GM21381 (cell line): ENCODE data around the gene AIF1.
A peak's percentile ranks its signal among the peaks of the same experiment; 100 is the strongest.

Source experiments
- ATAC-seq: cut with Tn5 transposase; IDR thresholded peaks from one replicate; pipeline ENCODE4 v1.9.1; 2021; ENCODE audit warnings: mild to moderate bottlenecking, moderate library complexity; ENCODE audit not compliant: unreplicated experiment

AIF1 gene

GRCh38 chr6:31619805-31620585 is 5.0 kb downstream of the AIF1 start:
- ATAC-seq, result peak; percentile 80

GRCh38 chr6:31620586-31621319 is 5.7 kb downstream of the AIF1 start, which contains the start of gene PRRC2A:
PRRC2A (plus strand) TSS chr6:31620715; CDS start chr6:31622790, 2,075 bp downstream.
- peak; percentile 50 for ATAC-seq

DNA sequence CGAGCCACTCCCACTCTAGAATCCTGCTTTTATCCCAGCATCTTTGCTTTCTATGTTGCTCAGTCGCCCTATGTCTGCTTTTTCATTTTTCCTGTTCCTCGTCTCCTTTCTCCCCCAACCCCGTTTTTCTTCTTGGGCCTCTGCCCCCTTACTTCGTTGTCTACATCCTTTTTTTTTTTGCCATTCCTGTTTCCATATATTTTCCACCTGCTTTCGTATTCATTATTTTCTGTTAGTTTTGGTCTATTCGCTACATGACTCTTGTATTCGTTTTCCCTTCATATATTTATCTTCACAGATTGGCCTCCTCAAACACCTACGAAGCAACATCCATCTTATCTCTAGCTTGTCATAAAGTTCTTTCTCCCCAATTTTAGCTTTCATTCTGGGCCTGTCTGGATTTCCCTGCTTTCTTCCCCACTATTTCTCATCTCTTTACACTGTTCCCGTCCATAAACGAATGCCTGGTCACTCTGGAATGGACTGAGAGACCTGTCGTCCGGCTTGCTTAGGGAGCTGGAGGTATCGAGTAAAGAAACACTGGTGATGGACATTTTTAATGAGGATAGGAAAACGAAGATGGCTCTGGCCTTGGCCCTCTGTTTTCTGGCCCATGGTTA is 6.4 kb downstream of the AIF1 start:
- ATAC-seq, result no peak

DNA sequence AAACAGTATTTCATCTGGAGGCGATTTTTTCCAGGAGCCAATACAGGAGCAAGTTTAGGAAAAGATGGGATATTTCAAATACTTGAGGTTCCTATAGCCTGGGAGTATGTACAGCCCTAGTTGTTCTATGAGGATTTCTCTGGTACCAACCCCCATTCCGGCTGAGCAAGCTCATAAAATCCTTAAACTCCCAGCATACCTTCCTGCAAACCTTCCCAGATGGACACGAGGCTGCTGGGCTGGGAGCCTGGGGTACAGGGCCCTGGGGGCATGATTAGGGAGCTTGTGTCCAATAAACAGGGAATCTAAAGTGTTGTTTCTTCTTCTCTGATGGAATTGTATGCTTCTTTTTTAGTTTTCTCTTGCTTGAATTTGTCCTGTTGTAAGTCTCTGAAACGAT is 7.0 kb downstream of the AIF1 start:
- ATAC-seq, result no peak

- no peak for ATAC-seq
These were observed 7.7 kb downstream of the AIF1 start for GRCh38 chr6:31622684-31623091.

DNA sequence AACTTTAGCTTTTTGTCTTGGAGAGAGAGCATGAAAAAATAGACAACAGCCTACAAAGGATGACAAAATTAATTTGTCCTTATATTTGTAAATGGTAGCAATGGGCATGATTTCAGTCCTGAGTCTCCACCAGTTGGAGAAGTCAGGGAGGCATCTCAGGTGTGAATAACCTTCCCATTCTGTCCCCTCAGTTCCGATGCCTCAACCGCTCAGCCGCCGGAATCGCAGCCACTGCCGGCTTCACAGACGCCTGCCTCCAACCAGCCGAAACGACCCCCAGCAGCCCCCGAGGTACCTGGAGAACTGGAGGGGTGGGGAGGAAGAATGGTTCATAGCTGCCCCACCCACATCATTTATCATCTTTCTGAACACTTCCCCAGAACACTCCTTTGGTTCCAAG is 9.0 kb downstream of the AIF1 start:
- ATAC-seq, result no peak

DNA sequence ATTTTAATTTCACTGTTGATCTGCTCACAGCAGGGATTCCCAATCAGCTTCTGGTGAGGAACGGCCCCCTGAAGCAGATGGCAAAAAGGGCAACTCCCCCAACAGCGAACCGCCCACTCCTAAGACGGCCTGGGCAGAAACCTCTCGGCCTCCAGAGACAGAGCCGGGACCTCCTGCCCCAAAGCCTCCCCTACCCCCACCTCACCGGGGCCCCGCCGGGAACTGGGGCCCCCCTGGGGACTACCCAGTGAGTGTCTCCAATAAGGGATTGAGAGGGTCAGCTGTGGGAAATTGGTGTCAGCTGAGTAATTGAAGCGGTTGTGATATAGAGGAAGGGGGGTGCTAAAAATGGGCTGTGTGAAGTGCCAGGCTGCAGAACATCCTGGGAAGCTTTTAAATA is 11.9 kb downstream of the AIF1 start:
- ATAC-seq, result no peak

DNA sequence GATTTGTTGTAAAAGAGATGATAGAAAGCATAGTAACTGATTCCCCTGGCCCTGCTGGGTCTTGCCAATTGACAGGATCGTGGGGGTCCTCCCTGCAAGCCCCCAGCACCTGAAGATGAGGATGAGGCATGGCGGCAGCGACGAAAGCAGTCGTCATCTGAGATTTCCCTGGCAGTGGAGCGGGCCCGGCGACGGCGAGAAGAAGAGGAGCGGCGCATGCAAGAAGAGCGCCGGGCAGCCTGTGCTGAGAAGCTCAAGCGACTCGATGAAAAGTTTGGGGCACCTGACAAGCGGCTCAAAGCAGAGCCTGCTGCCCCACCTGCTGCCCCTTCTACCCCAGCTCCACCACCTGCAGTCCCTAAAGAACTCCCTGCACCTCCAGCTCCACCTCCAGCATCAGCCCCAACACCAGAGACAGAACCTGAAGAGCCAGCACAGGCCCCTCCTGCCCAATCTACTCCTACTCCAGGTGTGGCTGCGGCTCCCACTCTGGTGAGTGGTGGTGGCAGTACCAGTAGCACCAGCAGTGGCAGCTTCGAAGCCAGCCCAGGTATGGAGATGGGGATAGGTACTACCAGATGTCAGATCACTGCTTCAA is 12.8 kb downstream of the AIF1 start:
- ATAC-seq, result no peak

- no peak for ATAC-seq
These were observed 14.0 kb downstream of the AIF1 start for GRCh38 chr6:31629014-31629413.

- no peak for ATAC-seq
These were observed 15.3 kb downstream of the AIF1 start for GRCh38 chr6:31630177-31630934.

- ATAC-seq, result no peak
These were observed 16.2 kb downstream of the AIF1 start for GRCh38 chr6:31631209-31631608.

DNA sequence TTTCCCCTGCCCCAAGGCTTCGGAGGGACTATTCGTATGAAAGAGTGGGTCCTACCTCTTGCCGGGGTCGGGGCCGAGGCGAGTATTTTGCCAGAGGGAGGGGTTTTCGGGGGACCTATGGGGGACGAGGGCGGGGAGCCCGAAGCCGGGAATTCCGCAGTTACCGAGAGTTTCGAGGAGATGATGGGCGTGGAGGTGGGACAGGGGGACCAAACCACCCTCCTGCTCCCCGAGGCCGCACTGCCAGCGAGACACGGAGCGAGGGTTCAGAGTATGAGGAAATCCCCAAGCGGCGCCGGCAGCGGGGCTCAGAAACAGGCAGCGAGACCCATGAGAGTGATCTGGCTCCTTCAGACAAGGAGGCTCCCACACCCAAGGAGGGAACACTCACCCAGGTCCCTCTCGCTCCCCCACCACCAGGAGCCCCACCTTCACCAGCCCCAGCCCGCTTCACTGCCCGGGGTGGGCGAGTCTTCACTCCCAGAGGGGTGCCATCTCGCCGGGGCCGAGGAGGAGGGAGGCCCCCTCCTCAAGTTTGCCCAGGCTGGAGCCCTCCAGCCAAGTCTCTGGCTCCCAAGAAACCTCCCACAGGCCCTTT is 16.7 kb downstream of the AIF1 start:
- no peak for ATAC-seq

GRCh38 chr6:31632279-31632946 is 17.4 kb downstream of the AIF1 start:
- ATAC-seq, result no peak

DNA sequence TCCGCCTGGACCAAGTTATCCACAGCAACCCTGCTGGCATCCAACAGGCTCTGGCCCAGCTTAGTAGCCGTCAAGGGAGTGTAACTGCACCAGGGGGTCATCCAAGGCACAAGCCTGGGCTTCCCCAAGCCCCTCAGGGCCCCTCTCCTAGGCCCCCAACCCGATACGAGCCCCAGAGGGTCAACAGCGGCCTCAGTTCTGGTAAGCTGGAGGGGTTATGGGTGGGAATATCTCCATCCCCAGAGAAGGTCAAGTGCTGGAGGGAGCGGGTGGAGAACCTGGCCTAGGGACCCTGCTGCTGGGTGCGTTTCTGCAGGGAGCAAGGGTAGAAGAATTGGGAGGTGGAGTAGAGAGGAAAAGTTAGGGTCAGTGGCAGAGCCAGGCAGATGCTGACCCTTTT is 18.4 kb downstream of the AIF1 start:
- no peak for ATAC-seq

GRCh38 chr6:31634131-31634530 is 19.1 kb downstream of the AIF1 start:
- ATAC-seq, result no peak

DNA sequence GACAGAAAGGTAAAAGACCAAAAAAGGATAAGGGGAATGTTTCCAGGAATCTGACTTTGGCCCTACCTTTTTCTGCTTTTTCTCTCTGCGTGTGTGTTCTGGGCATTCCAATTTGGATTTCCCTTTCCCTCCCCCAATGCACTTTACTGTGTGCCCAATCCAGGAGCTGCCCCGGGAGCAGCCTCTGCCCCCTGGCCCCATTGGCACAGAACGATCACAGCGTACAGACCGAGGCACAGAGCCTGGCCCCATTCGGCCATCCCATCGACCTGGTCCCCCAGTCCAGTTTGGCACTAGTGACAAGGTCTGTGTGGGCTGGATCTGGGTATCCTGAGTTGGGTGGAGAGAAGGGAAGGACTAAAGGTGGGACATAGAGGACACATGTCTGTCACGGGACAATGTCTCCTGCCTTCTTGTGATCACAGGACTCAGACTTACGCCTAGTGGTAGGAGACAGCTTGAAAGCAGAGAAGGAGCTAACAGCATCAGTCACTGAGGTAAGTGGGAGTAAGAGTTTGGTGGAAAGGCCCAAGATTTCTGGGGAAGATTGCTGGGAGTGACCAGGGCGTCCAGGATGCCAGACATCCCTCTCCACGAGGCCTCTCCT is 20.0 kb downstream of the AIF1 start:
- no peak for ATAC-seq

GRCh38 chr6:31636698-31637596 is 21.9 kb downstream of the AIF1 start:
- no peak for ATAC-seq

GRCh38 chr6:31639043-31639442 is 24.0 kb downstream of the AIF1 start:
- ATAC-seq, result no peak
